HEK293 (cell line): Measurements from ENCODE around the gene OGFOD3.

Source experiments
- CTCF ChIA-PET: fragments of 350-600 bp; formaldehyde crosslinking; extraction: SDS; loops from one replicate; lab custom pipeline; 2021; ENCODE audit warnings: antibody characterized with exemption; lab: Yijun Ruan, JAX
- POLR2A ChIA-PET: fragments of 300-600 bp; formaldehyde crosslinking; extraction: SDS; loops from one replicate; lab custom pipeline; 2020; ENCODE audit warnings: antibody characterized with exemption, inconsistent platforms; lab: Yijun Ruan, JAX
- H3K27ac ChIP-seq: fragments of 200-500 bp; sonication (Bioruptor generic); 2 replicates; pipeline ENCODE4 v1.5.1; 2014; ENCODE audit warnings: low read depth, low read length, control low read depth, inconsistent platforms; ENCODE audit errors: extremely low read depth
- H3K36me3 ChIP-seq, 2 experiments: fragments of 200-500 bp in 1 of 2; sonication (Bioruptor generic) in 1 of 2; 1 replicate in 1 of 2; 2 replicates in 1 of 2; pipeline ENCODE4 v1.5.1; 2014 to 2017; ENCODE audit warnings: inconsistent platforms in 2 of 2, low read length in 2 of 2; ENCODE audit not compliant: control insufficient read depth in 2 of 2, insufficient read depth in 1 of 2
- H3K4me1 ChIP-seq: fragments of 200-500 bp; sonication (Bioruptor generic); 2 replicates; pipeline ENCODE4 v1.5.1; 2014; ENCODE audit warnings: mild to moderate bottlenecking, low read length, inconsistent platforms; ENCODE audit not compliant: control insufficient read depth, insufficient read depth
- H3K4me3 ChIP-seq: 2 replicates; pipeline ENCODE4 v1.5.1; 2011; ENCODE audit warnings: low read depth, mild to moderate bottlenecking, control low read depth, low read length, moderate library complexity
- H3K9me3 ChIP-seq: fragments of 200-500 bp; sonication (Bioruptor generic); 2 replicates; pipeline ENCODE4 v1.5.1; 2014; ENCODE audit warnings: low read depth, low read length, inconsistent platforms; ENCODE audit not compliant: control insufficient read depth, insufficient read depth
- EGR2 ChIP-seq: fragments of 450-650 bp; formaldehyde crosslinking; IDR thresholded peaks from 2 replicates; pipeline ENCODE4 v1.5.1; 2016; ENCODE audit warnings: low read depth, missing biosample characterization, missing genetic modification characterization
- GLI4 ChIP-seq: fragments of 450-650 bp; formaldehyde crosslinking; IDR thresholded peaks from 2 replicates; pipeline ENCODE4 v1.5.1; 2016; ENCODE audit warnings: missing biosample characterization, missing genetic modification characterization
- GLIS1 ChIP-seq: fragments of 450-650 bp; formaldehyde crosslinking; IDR thresholded peaks from 2 replicates; pipeline ENCODE4 v1.5.1; 2016; ENCODE audit warnings: missing biosample characterization, missing genetic modification characterization
- GLIS2 ChIP-seq: fragments of 450-650 bp; formaldehyde crosslinking; IDR thresholded peaks from 2 replicates; pipeline ENCODE4 v1.5.1; 2016; ENCODE audit warnings: missing biosample characterization, missing genetic modification characterization
- KLF10 ChIP-seq: fragments of 450-650 bp; IDR thresholded peaks from 2 replicates; pipeline ENCODE4 v1.5.1; 2018; ENCODE audit warnings: missing biosample characterization, mild to moderate bottlenecking, missing genetic modification characterization
- KLF8 ChIP-seq: fragments of 450-650 bp; formaldehyde crosslinking; IDR thresholded peaks from 2 replicates; pipeline ENCODE4 v1.5.1; 2016; ENCODE audit warnings: missing biosample characterization, missing genetic modification characterization
- KLF9 ChIP-seq: fragments of 450-650 bp; formaldehyde crosslinking; IDR thresholded peaks from 2 replicates; pipeline ENCODE4 v1.5.1; 2016; ENCODE audit warnings: missing biosample characterization, missing genetic modification characterization, low read depth
- OVOL3 ChIP-seq: fragments of 450-650 bp; formaldehyde crosslinking; IDR thresholded peaks from 2 replicates; pipeline ENCODE4 v1.5.1; 2016; ENCODE audit warnings: missing biosample characterization, missing genetic modification characterization
- ZBTB10 ChIP-seq: fragments of 450-650 bp; formaldehyde crosslinking; IDR thresholded peaks from 2 replicates; pipeline ENCODE4 v1.5.1; 2016; ENCODE audit warnings: missing biosample characterization, missing genetic modification characterization
- ZFHX2 ChIP-seq: fragments of 450-650 bp; formaldehyde crosslinking; conservative IDR thresholded peaks from 2 replicates; pipeline ENCODE4 v1.5.1; 2016; ENCODE audit warnings: missing biosample characterization, missing genetic modification characterization
- ZFP69B ChIP-seq: fragments of 450-650 bp; formaldehyde crosslinking; IDR thresholded peaks from 2 replicates; pipeline ENCODE4 v1.5.1; 2016; ENCODE audit warnings: missing biosample characterization, missing genetic modification characterization
- ZNF155 ChIP-seq: fragments of 450-650 bp; formaldehyde crosslinking; IDR thresholded peaks from 2 replicates; pipeline ENCODE4 v1.5.1; 2016; ENCODE audit warnings: missing biosample characterization, missing genetic modification characterization
- ZNF24 ChIP-seq: fragments of 450-650 bp; formaldehyde crosslinking; IDR thresholded peaks from 2 replicates; pipeline ENCODE4 v1.5.1; 2016; ENCODE audit warnings: missing biosample characterization, missing genetic modification characterization
- ZNF280D ChIP-seq: fragments of 450-650 bp; formaldehyde crosslinking; IDR thresholded peaks from 2 replicates; pipeline ENCODE4 v1.5.1; 2016; ENCODE audit warnings: missing biosample characterization, missing genetic modification characterization
- ZNF292 ChIP-seq: fragments of 450-650 bp; formaldehyde crosslinking; IDR thresholded peaks from 2 replicates; pipeline ENCODE4 v1.5.1; 2016; ENCODE audit warnings: low read depth, missing biosample characterization, missing genetic modification characterization, borderline replicate concordance
- ZNF48 ChIP-seq: fragments of 450-650 bp; formaldehyde crosslinking; IDR thresholded peaks from 2 replicates; pipeline ENCODE4 v1.5.1; 2016; ENCODE audit warnings: missing biosample characterization, missing genetic modification characterization
- ZNF513 ChIP-seq: fragments of 450-650 bp; IDR thresholded peaks from 2 replicates; pipeline ENCODE4 v1.5.1; 2018; ENCODE audit warnings: missing biosample characterization, missing genetic modification characterization
- ZNF549 ChIP-seq: fragments of 450-650 bp; IDR thresholded peaks from 2 replicates; pipeline ENCODE4 v1.5.1; 2018; ENCODE audit warnings: missing biosample characterization, missing genetic modification characterization, mild to moderate bottlenecking, inconsistent platforms, moderate library complexity
- ZNF639 ChIP-seq: fragments of 450-650 bp; formaldehyde crosslinking; IDR thresholded peaks from 2 replicates; pipeline ENCODE4 v1.5.1; 2016; ENCODE audit warnings: missing biosample characterization, missing genetic modification characterization
- ZNF76 ChIP-seq: fragments of 450-650 bp; formaldehyde crosslinking; IDR thresholded peaks from 2 replicates; pipeline ENCODE4; 2016; ENCODE audit warnings: low read depth, missing biosample characterization, missing genetic modification characterization, borderline replicate concordance
- ZNF791 ChIP-seq: fragments of 450-650 bp; formaldehyde crosslinking; IDR thresholded peaks from 2 replicates; pipeline ENCODE4 v1.5.1; 2016; ENCODE audit warnings: missing biosample characterization, missing genetic modification characterization
- ZSCAN23 ChIP-seq: fragments of 450-650 bp; formaldehyde crosslinking; IDR thresholded peaks from 2 replicates; pipeline ENCODE4 v1.5.1; 2016; ENCODE audit warnings: missing biosample characterization, missing genetic modification characterization
- ZXDB ChIP-seq: fragments of 450-650 bp; formaldehyde crosslinking; IDR thresholded peaks from 2 replicates; pipeline ENCODE4 v1.5.1; 2016; ENCODE audit warnings: missing biosample characterization, missing genetic modification characterization

The OGFOD3 gene

GRCh38 chr17:82432017-82432416, 13.6 kb upstream of the OGFOD3 start:
- no peaks in the 10 kb centered on the region for H3K9me3 ChIP-seq
- TF ChIP-seq EGR2 (tag by site-specific recombination) (peak; percentile 49; the same call in 1 of the 2 replicates), ZFHX2 (tag by site-specific recombination) (peak; percentile 40; the same call in 1 of the 2 replicates), ZNF513 (tag by site-specific recombination) (no peak)
- no peak overlapping the region for H3K4me3 ChIP-seq
- peaks cover 4 to 25% of the 10 kb centered on the region in 2 experiments; a peak in 2 of 3 replicates for H3K36me3 ChIP-seq
- H3K27ac ChIP-seq, result no peak overlapping the region
- ChIA-PET POLR2A (no interaction called here), CTCF (no interaction called here)
- no peaks in the 10 kb centered on the region for H3K4me1 ChIP-seq

GRCh38 chr17:82429824-82430223, 11.4 kb upstream of the OGFOD3 start:
- POLR2A ChIA-PET, result no interaction called here
- CTCF ChIA-PET, result no interaction called here
- Histone ChIP-seq H3K4me3 (no peak overlapping the region), H3K36me3 (peaks cover 4 to 6% of the 10 kb centered on the region in 2 experiments; a peak in 2 of 3 replicates), H3K27ac (no peak overlapping the region), H3K9me3 (no peaks in the 10 kb centered on the region), H3K4me1 (no peaks in the 10 kb centered on the region)
- TF ChIP-seq GLIS2 (no peak), ZNF24 (no peak), ZXDB (tag by site-specific recombination) (no peak), KLF10 (no peak), ZNF76 (tag by site-specific recombination) (no peak), ZSCAN23 (tag by site-specific recombination) (no peak), ZFP69B (tag by site-specific recombination) (no peak), GLIS1 (tag by site-specific recombination) (no peak), ZNF155 (no peak), ZNF549 (tag by site-specific recombination) (no peak), KLF8 (tag by site-specific recombination) (no peak), OVOL3 (tag by site-specific recombination) (no peak), ZBTB10 (tag by site-specific recombination) (no peak), ZNF791 (tag by site-specific recombination) (no peak), ZNF48 (no peak), ZNF280D (tag by site-specific recombination) (no peak), ZNF292 (tag by site-specific recombination) (no peak), KLF9 (no peak), GLI4 (tag by site-specific recombination) (no peak), ZNF639 (tag by site-specific recombination) (no peak)
